ENCODE data around the gene ABHD17A. TPM values are rescaled to one million over a fixed set of nuclear protein-coding genes. Genes with fewer than 3 reads are reported as not detected.

Gene ABHD17A
- polyA plus RNA-seq, 1 of the 3 experiments (the other 2 are of a cell fraction) = 61.1 TPM

DNA sequence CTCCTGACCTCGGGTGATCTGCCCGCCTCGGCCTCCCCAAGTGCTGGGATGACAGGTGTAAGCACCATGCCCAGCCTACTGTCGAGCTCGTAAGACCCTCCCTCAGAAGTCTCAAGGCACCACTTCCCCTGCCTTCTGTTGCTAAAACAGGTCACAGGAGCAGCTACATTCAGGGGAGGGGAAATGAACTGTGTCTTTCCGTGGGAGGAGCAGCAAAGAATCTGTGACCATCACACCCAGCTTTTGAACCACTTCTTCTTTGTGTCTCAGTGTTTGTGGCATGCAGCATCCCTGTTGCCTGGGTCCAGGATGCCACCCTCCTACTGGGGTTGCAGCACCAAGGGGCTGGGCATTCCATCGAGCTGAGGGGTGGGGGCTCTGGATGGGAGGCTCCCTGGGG lies 47.9 kb upstream of the ABHD17A start:
- Histone ChIP-seq H3K27me3 (ENCODE audit: insufficient read depth) (no peaks in the 10 kb centered on the region), H3K9me2 (no peaks in the 10 kb centered on the region), H3K4me3 (ENCODE audit: low read depth in 2 of 2, low read length in 1 of 2) (no peak overlapping the region), H3K9ac (no peak overlapping the region), H3K9me3 (no peaks in the 10 kb centered on the region), H3K4me2 (no peak overlapping the region), H3K79me2 (ENCODE audit: insufficient read depth) (no peaks in the 10 kb centered on the region), H3K36me3 (replicated peaks in 1 of 2; ENCODE audit: control insufficient read depth in 1 of 2, insufficient read depth in 2 of 2, low read length in 1 of 2) (no peaks in the 10 kb centered on the region), H2AFZ (ENCODE audit: low read depth) (no peak overlapping the region), H3K27ac (ENCODE audit: low read depth in 2 of 2, low read length in 1 of 2) (no peak overlapping the region), H3F3A (replicated peaks; ENCODE audit: insufficient read depth) (peaks cover 3% of the 10 kb centered on the region), H3K4me1 (ENCODE audit: control insufficient read depth in 1 of 2, insufficient read depth in 2 of 2, low read depth in 1 of 2, low read length in 1 of 2) (peaks cover 6 to 8% of the 10 kb centered on the region in 2 experiments; a peak in 2 of 4 replicates), H4K20me1 (ENCODE audit: insufficient read depth) (no peaks in the 10 kb centered on the region)
- no peak for TF ChIP-seq FOXM1 (IDR thresholded peaks at IDR 0.05; ENCODE audit: low read depth)
- TF ChIP-seq TAF1 (IDR thresholded peaks at IDR 0.05; ENCODE audit: borderline replicate concordance, low read depth, low read length) = no peak
- no peak for TF ChIP-seq RCOR1 (IDR thresholded peaks at IDR 0.05; ENCODE audit: low read length)
- TF ChIP-seq FOXJ3 (CRISPR knock-in tag; IDR thresholded peaks at IDR 0.05) = no peak
- no peak for TF ChIP-seq YY1 (IDR thresholded peaks at IDR 0.05; ENCODE audit: low read depth)
- TF ChIP-seq, protein P1, sequence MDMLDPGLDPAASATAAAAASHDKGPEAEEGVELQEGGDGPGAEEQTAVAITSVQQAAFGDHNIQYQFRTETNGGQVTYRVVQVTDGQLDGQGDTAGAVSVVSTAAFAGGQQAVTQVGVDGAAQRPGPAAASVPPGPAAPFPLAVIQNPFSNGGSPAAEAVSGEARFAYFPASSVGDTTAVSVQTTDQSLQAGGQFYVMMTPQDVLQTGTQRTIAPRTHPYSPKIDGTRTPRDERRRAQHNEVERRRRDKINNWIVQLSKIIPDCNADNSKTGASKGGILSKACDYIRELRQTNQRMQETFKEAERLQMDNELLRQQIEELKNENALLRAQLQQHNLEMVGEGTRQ (IDR thresholded peaks at IDR 0.05; ENCODE audit: borderline replicate concordance, low read depth, low read length) = no peak
- TF ChIP-seq SIN3A (IDR thresholded peaks at IDR 0.05; ENCODE audit: borderline replicate concordance, low read depth, low read length) = no peak
- no peak for TF ChIP-seq EP300 (IDR thresholded peaks at IDR 0.05; ENCODE audit: borderline replicate concordance in 1 of 2, low read depth in 1 of 2, low read length in 1 of 2)
- no peak for TF ChIP-seq JUND (IDR thresholded peaks at IDR 0.05)
- TF ChIP-seq, protein P2, sequence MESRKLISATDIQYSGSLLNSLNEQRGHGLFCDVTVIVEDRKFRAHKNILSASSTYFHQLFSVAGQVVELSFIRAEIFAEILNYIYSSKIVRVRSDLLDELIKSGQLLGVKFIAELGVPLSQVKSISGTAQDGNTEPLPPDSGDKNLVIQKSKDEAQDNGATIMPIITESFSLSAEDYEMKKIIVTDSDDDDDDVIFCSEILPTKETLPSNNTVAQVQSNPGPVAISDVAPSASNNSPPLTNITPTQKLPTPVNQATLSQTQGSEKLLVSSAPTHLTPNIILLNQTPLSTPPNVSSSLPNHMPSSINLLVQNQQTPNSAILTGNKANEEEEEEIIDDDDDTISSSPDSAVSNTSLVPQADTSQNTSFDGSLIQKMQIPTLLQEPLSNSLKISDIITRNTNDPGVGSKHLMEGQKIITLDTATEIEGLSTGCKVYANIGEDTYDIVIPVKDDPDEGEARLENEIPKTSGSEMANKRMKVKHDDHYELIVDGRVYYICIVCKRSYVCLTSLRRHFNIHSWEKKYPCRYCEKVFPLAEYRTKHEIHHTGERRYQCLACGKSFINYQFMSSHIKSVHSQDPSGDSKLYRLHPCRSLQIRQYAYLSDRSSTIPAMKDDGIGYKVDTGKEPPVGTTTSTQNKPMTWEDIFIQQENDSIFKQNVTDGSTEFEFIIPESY (IDR thresholded peaks at IDR 0.05; ENCODE audit: borderline replicate concordance, low read depth) = no peak
- TF ChIP-seq NRF1 (IDR thresholded peaks at IDR 0.05; ENCODE audit: low read depth, low read length) = no peak
- no peak for TF ChIP-seq TCF12 (IDR thresholded peaks at IDR 0.05)
- TF ChIP-seq SMC3 (IDR thresholded peaks at IDR 0.05; ENCODE audit: low read depth, low read length) = no peak
- TF ChIP-seq MXI1 (IDR thresholded peaks at IDR 0.05; ENCODE audit: low read depth, low read length) = no peak
- TF ChIP-seq, protein P3, sequence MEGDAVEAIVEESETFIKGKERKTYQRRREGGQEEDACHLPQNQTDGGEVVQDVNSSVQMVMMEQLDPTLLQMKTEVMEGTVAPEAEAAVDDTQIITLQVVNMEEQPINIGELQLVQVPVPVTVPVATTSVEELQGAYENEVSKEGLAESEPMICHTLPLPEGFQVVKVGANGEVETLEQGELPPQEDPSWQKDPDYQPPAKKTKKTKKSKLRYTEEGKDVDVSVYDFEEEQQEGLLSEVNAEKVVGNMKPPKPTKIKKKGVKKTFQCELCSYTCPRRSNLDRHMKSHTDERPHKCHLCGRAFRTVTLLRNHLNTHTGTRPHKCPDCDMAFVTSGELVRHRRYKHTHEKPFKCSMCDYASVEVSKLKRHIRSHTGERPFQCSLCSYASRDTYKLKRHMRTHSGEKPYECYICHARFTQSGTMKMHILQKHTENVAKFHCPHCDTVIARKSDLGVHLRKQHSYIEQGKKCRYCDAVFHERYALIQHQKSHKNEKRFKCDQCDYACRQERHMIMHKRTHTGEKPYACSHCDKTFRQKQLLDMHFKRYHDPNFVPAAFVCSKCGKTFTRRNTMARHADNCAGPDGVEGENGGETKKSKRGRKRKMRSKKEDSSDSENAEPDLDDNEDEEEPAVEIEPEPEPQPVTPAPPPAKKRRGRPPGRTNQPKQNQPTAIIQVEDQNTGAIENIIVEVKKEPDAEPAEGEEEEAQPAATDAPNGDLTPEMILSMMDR (IDR thresholded peaks at IDR 0.05) = no peak
- POLR2A ChIA-PET = no interaction called here
- CTCF ChIA-PET = interaction anchor here (0.6 to 0.7 kb wide), 2 partner anchors 137 to 383 kb away, joined by 3 to 4 read pairs; no protein-coding TSS in a partner anchor
- 77% methylated on average over 6 of the region's 7 CpGs for WGBS (ENCODE audit: low lambda C conversion rate)
- DNase-seq = no peak
